ENCODE measurements around the gene NMNAT2.
"Not testable (repeated sequence)": the region's sequence is repeated elsewhere in the genome, so short reads cannot be mapped to it uniquely, and the experiment has no call there.

The NMNAT2 gene

DNA sequence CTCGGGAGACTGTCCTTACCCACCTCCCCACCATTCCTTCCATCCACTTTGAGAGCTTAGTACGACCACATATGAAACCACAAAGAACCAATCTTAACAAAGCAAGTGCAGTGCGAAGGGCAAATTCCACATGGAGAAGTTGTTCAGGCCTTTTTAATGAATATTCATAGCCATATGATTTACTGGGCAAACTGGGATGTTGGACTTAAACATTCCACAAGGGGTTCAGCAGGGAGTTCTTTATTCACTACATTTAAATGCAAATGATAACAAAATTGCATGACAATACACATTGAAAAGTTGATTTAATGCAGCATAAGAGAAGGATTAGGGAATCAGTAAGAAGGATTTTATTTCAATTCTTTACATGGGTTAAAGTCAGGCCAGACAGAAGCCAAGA is 14.7 kb downstream of the NMNAT2 start:
- CTCF ChIA-PET, result no interaction called here
- TF ChIP-seq, protein P1, sequence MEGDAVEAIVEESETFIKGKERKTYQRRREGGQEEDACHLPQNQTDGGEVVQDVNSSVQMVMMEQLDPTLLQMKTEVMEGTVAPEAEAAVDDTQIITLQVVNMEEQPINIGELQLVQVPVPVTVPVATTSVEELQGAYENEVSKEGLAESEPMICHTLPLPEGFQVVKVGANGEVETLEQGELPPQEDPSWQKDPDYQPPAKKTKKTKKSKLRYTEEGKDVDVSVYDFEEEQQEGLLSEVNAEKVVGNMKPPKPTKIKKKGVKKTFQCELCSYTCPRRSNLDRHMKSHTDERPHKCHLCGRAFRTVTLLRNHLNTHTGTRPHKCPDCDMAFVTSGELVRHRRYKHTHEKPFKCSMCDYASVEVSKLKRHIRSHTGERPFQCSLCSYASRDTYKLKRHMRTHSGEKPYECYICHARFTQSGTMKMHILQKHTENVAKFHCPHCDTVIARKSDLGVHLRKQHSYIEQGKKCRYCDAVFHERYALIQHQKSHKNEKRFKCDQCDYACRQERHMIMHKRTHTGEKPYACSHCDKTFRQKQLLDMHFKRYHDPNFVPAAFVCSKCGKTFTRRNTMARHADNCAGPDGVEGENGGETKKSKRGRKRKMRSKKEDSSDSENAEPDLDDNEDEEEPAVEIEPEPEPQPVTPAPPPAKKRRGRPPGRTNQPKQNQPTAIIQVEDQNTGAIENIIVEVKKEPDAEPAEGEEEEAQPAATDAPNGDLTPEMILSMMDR (IDR thresholded peaks at IDR 0.05; ENCODE audit: insufficient read depth, low read length, missing control alignments), result no peak
- no peak for DNase-seq (ENCODE audit: low read depth, low spot score)
- POLR2A ChIA-PET, result no interaction called here
- no peak overlapping the region for H3K4me3 ChIP-seq (ENCODE audit: low read depth, low read length)

DNA sequence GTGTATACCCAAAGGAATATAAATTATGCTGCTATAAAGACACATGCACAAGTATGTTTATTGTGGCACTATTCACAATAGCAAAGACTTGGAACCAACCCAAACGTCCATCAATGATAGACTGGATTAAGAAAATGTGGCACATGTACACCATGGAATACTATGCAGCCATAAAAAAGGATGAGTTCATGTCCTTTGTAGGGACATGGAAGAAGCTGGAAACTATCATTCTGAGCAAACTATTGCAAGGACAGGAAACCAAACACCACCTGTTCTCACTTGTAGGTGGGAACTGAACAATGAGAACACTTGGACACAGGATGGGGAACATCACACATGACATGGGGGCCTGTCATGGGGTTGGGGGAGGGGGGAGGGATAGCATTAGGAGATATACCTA is 16.6 kb downstream of the NMNAT2 start:
- CTCF ChIA-PET; POLR2A ChIA-PET; DNase-seq (ENCODE audit: low read depth, low spot score); H3K4me3 ChIP-seq (ENCODE audit: low read depth, low read length): not testable (repeated sequence)

DNA sequence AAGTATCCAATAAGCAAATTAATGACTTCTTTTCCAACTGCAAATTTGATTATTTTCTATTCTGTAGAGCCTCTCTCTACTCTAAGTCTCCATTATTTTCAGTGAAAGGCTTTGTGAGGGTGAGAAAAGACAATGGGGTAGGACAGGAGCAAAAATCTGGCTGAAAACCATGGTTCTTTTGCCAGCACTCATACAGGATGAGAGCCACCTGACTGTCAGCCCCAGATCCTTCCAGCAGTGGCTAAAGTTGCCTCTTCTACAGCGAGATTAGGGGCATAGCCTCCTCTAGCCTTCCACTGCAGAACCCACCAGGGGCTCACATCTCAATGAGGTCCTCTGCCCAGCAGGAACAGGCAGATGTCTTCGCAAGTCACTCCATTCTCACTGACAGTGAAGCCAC is 23.7 kb downstream of the NMNAT2 start:
- ChIA-PET POLR2A (no interaction called here), CTCF (no interaction called here)

DNA sequence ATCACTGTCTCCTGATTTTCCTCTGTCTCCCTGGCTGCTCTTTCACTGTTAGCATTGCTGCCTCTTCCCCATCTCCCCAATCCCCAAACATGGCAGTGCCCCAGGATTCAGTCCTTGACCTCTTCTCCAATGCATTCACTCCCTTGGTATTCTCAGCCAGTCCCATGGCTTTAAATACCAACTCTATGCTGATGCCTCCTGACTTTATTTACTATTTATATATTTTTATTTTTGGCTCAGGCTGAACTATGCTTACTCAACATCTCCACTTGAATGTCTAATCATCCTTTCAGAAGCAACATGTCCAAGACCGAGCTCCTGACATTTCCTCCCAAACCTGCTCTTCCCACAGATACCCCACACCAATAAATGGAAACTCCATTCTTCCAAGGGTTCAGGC is 26.3 kb downstream of the NMNAT2 start:
- DNase-seq (ENCODE audit: low read depth, low spot score), result no peak
- POLR2A ChIA-PET, result no interaction called here
- no peak overlapping the region for H3K4me3 ChIP-seq (ENCODE audit: low read depth, low read length)
- CTCF ChIA-PET, result no interaction called here
- TF ChIP-seq, protein P1 (IDR thresholded peaks at IDR 0.05; ENCODE audit: insufficient read depth, low read length, missing control alignments), result no peak

More for the DNA sequence above, 23.7 kb downstream of the NMNAT2 start:
- no peak for DNase-seq (ENCODE audit: low read depth, low spot score)
- no peak overlapping the region for H3K4me3 ChIP-seq (ENCODE audit: low read depth, low read length)
- TF ChIP-seq, protein P1 (IDR thresholded peaks at IDR 0.05; ENCODE audit: insufficient read depth, low read length, missing control alignments), result no peak

DNA sequence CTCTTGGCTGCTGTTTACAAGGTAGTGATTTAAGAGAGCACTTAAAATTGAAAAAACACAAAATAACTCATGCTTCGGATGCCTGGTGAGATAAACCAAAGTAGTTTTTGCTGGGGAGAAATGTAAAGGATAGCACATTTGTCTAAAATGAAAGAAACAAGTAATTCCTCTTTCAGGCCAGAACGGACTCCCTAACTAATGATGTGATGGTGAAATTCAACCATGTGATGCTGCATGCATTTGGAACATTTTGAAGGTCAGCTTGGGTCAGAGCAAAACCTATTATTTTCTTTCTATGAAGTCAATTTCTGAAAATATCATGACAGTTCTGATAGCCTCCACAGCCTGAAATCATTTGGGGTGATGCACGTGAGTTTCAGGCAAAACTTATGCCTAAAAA is 27.6 kb downstream of the NMNAT2 start:
- CTCF ChIA-PET, result no interaction called here
- POLR2A ChIA-PET, result no interaction called here
- no peak overlapping the region for H3K4me3 ChIP-seq (ENCODE audit: low read depth, low read length)
- TF ChIP-seq, protein P1 (IDR thresholded peaks at IDR 0.05; ENCODE audit: insufficient read depth, low read length, missing control alignments), result no peak
- no peak for DNase-seq (ENCODE audit: low read depth, low spot score)

DNA sequence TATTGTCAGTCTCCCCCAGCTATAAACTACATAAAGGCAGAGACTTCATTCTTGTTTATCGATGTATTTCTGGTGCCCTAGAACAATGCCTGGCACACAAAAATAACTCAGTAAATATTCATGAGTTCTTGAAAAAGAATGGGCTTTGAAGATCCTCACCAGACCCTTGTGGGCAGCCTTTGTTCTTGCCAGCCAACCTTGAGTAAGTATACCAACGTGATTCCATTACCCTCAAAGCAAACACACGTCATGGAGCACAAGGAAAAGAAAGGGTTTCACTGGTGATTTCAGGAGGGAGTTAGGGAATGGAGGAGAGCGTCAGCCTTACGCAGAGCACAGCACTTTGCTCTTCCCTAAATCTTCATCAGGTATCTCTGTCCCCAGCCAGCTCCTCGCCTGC is 29.4 kb downstream of the NMNAT2 start:
- ChIA-PET CTCF (no interaction called here), POLR2A (no interaction called here)
- TF ChIP-seq, protein P1 (IDR thresholded peaks at IDR 0.05; ENCODE audit: insufficient read depth, low read length, missing control alignments), result no peak
- no peak overlapping the region for H3K4me3 ChIP-seq (ENCODE audit: low read depth, low read length)
- no peak for DNase-seq (ENCODE audit: low read depth, low spot score)

DNA sequence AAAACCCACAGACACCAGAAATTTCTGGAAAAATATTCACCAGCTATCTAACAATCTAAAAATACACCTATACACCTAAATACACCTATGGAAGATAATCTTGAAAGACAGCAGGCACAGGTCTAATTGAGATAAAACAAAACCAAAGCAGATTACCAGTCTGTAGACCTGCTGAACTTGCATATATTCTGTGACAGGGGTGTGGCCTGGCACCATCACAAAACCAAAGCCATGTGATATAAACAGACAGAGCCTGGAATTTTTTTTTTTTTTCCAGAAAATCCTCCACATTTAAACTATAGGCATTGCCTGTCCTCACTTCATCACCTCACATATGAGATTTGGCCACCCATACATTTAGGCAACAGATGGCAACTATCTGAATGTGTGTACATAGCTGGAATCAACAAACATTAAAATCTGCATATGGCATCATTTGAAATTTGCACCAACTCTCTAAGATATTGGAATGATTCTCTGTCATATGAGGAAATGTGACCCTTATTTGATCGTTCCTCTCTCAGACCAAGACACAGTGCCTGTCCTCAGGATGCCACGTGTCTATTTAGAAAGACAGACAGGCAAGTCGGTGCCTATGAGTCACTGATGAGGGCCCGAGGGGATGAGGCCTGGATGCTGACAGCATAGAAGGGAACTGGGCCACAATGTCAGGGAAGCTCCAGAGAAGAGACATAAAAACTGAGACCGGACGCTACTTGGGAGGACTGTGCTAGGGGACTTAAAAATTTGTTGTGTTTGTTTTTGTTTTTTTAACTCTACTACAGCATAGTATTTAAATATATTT is 32.6 kb downstream of the NMNAT2 start:
- POLR2A ChIA-PET, result no interaction called here
- H3K4me3 ChIP-seq (ENCODE audit: low read depth, low read length), result no peak overlapping the region
- TF ChIP-seq, protein P1 (IDR thresholded peaks at IDR 0.05; ENCODE audit: insufficient read depth, low read length, missing control alignments), result no peak
- DNase-seq (ENCODE audit: low read depth, low spot score), result no peak
- CTCF ChIA-PET, result no interaction called here

Data from AG04449 (cell line).